SK-N-SH (cell line): ENCODE measurements around the gene TUT4. TPM values are rescaled to one million over a fixed set of nuclear protein-coding genes. Genes with fewer than 3 reads are reported as not detected.

Experiments used
- CTCF ChIA-PET: fragments of 300-600, 350-600 bp; formaldehyde crosslinking; extraction: SDS; loops from one replicate; lab custom pipeline; 2021; lab: Yijun Ruan, JAX
- POLR2A ChIA-PET: fragments of 350-600 bp; sonication (Branson Sonifier 250); formaldehyde crosslinking; extraction: SDS; loops from one replicate; lab custom pipeline; 2020; ENCODE audit warnings: antibody characterized with exemption, inconsistent platforms; lab: Yijun Ruan, JAX
- DNase-seq: peaks from one replicate; pipeline ENCODE4 v3.0.0; 2012
- H2AFZ ChIP-seq: fragments of 200-600 bp; sonication (generic); 2 replicates; pipeline ENCODE4 v1.8.1; 2016; ENCODE audit warnings: antibody characterized with exemption, mild to moderate bottlenecking, low read depth
- H3F3A ChIP-seq: fragments of 200-600 bp; sonication (generic); replicated peaks from 2 replicates; pipeline ENCODE3; 2016; ENCODE audit warnings: antibody characterized with exemption, mild to moderate bottlenecking; ENCODE audit not compliant: insufficient read depth
- H3K27ac ChIP-seq, 2 experiments: fragments of 200-500 bp in 1 of 2; fragments of 200-600 bp in 1 of 2; sonication (Bioruptor generic) in 1 of 2; sonication (generic), shearing (Covaris generic) in 1 of 2; 2 replicates each; pipeline versions ENCODE4 v1.5.1 to v1.6.1; 2014 to 2016; ENCODE audit warnings: low read depth in 2 of 2, inconsistent platforms in 1 of 2, low read length in 1 of 2, mild to moderate bottlenecking in 1 of 2, mixed read lengths in 1 of 2
- H3K27me3 ChIP-seq: fragments of 200-600 bp; sonication (generic), shearing (Covaris generic); 2 replicates; pipeline ENCODE4 v1.6.1; 2016; ENCODE audit warnings: mixed run types; ENCODE audit not compliant: insufficient read depth
- H3K36me3 ChIP-seq, 2 experiments: fragments of 200-500 bp in 1 of 2; fragments of 200-600 bp in 1 of 2; sonication (Bioruptor generic) in 1 of 2; sonication (generic) in 1 of 2; replicated peaks in 1 of 2; 2 replicates each; pipeline versions ENCODE3 to v1.5.1; 2014 to 2016; ENCODE audit warnings: low read length in 1 of 2, mild to moderate bottlenecking in 1 of 2; ENCODE audit not compliant: insufficient read depth in 2 of 2, control insufficient read depth in 1 of 2
- H3K4me1 ChIP-seq, 2 experiments: fragments of 200-500 bp in 1 of 2; fragments of 200-600 bp in 1 of 2; sonication (Bioruptor generic) in 1 of 2; sonication (generic), shearing (Covaris generic) in 1 of 2; 2 replicates each; pipeline versions ENCODE4 v1.5.1 to v1.6.1; 2014 to 2016; ENCODE audit warnings: low read depth in 1 of 2, low read length in 1 of 2, mixed run types in 1 of 2; ENCODE audit not compliant: insufficient read depth in 2 of 2, control insufficient read depth in 1 of 2
- H3K4me2 ChIP-seq: fragments of 200-600 bp; sonication (generic), shearing (Covaris generic); 2 replicates; pipeline ENCODE4 v1.6.1; 2017; ENCODE audit warnings: mixed run types
- H3K4me3 ChIP-seq, 2 experiments: fragments of 200-500 bp in 1 of 2; fragments of 200-600 bp in 1 of 2; sonication (Bioruptor generic) in 1 of 2; sonication (generic), shearing (Covaris generic) in 1 of 2; 2 replicates each; pipeline versions ENCODE4 v1.5.1 to v1.8.1; 2014 to 2016; ENCODE audit warnings: low read depth in 2 of 2, inconsistent platforms in 1 of 2, low read length in 1 of 2, mild to moderate bottlenecking in 1 of 2, mixed read lengths in 1 of 2, moderate library complexity in 1 of 2
- H3K79me2 ChIP-seq: fragments of 200-600 bp; sonication (generic); 2 replicates; pipeline ENCODE4 v1.8.1; 2017; ENCODE audit warnings: mild to moderate bottlenecking; ENCODE audit not compliant: insufficient read depth
- H3K9ac ChIP-seq: fragments of 200-600 bp; sonication (generic); 2 replicates; pipeline ENCODE4 v1.6.1; 2017; ENCODE audit warnings: mixed run types
- H3K9me2 ChIP-seq: fragments of 200-600 bp; sonication (generic); 2 replicates; pipeline ENCODE4 v1.6.1; 2017; ENCODE audit warnings: mixed run types
- H3K9me3 ChIP-seq: fragments of 200-600 bp; sonication (generic); 2 replicates; pipeline ENCODE4 v1.6.1; 2017; ENCODE audit warnings: mixed run types, mild to moderate bottlenecking, moderate library complexity
- H4K20me1 ChIP-seq: fragments of 200-600 bp; sonication (generic); 2 replicates; pipeline ENCODE4 v1.6.1; 2017; ENCODE audit warnings: mild to moderate bottlenecking, mixed run types; ENCODE audit not compliant: insufficient read depth
- EZH2phosphoT487 ChIP-seq: fragments of 200-600 bp; sonication (generic); IDR thresholded peaks from 2 replicates; pipeline ENCODE4 v1.6.1; 2017; ENCODE audit warnings: low read depth, mixed run types, mild to moderate bottlenecking, antibody characterized with exemption, moderate library complexity, borderline replicate concordance
- FOSL2 ChIP-seq: IDR thresholded peaks from 2 replicates; pipeline ENCODE4 v1.4.0; 2012; ENCODE audit warnings: low read depth, mild to moderate bottlenecking, moderate library complexity, borderline replicate concordance
- FOXJ3 ChIP-seq: sonication (generic); formaldehyde crosslinking; IDR thresholded peaks from 2 replicates; pipeline ENCODE4 v1.5.1; 2020; ENCODE audit warnings: mild to moderate bottlenecking, missing genetic modification reagents
- FOXM1 ChIP-seq: IDR thresholded peaks from 2 replicates; pipeline ENCODE4 v1.4.0; 2012; ENCODE audit warnings: low read depth, mild to moderate bottlenecking
- GATA2 ChIP-seq: sonication (generic); formaldehyde crosslinking; IDR thresholded peaks from 2 replicates; pipeline ENCODE4 v1.5.0; 2020; ENCODE audit warnings: mild to moderate bottlenecking, missing genetic modification reagents
- JUND ChIP-seq: IDR thresholded peaks from 2 replicates; pipeline ENCODE4 v1.4.0; 2012
- MAX ChIP-seq: IDR thresholded peaks from 2 replicates; pipeline ENCODE4 v1.4.0; 2012; ENCODE audit warnings: low read depth
- NRF1 ChIP-seq: IDR thresholded peaks from 2 replicates; pipeline ENCODE4 v1.6.1; 2012; ENCODE audit warnings: low read depth, mild to moderate bottlenecking, low read length
- PBX3 ChIP-seq: IDR thresholded peaks from 2 replicates; pipeline ENCODE4; 2012
- POLR2AphosphoS5 ChIP-seq: IDR thresholded peaks from 2 replicates; pipeline ENCODE4 v1.6.1; 2012; ENCODE audit warnings: low read depth, low read length
- RAD21 ChIP-seq: IDR thresholded peaks from 2 replicates; pipeline ENCODE4 v1.6.1; 2012; ENCODE audit warnings: mild to moderate bottlenecking, low read length
- RCOR1 ChIP-seq: fragments of 150-350 bp; IDR thresholded peaks from 2 replicates; pipeline ENCODE4 v1.6.1; 2017; ENCODE audit warnings: antibody characterized with exemption, low read length
- RFX5 ChIP-seq: IDR thresholded peaks from 2 replicates; pipeline ENCODE4 v1.6.1; 2012; ENCODE audit warnings: mild to moderate bottlenecking, improper control_type of control experiment, low read length
- RXRA ChIP-seq: IDR thresholded peaks from 2 replicates; pipeline ENCODE4 v1.4.0; 2012; ENCODE audit warnings: low read depth, mild to moderate bottlenecking, borderline replicate concordance
- SMC3 ChIP-seq: IDR thresholded peaks from 2 replicates; pipeline ENCODE4 v1.6.1; 2012; ENCODE audit warnings: low read depth, low read length, improper control_type of control experiment
- TAF1 ChIP-seq: IDR thresholded peaks from 2 replicates; pipeline ENCODE4 v1.6.1; 2012; ENCODE audit warnings: low read depth, mild to moderate bottlenecking, low read length, moderate library complexity, borderline replicate concordance
- TCF12 ChIP-seq: IDR thresholded peaks from 2 replicates; pipeline ENCODE4 v1.4.0; 2012
- TEAD4 ChIP-seq: IDR thresholded peaks from 2 replicates; pipeline ENCODE4 v1.4.0; 2012; ENCODE audit warnings: mild to moderate bottlenecking, borderline replicate concordance; ENCODE audit not compliant: insufficient read depth
- USF2 ChIP-seq: fragments of 150-350 bp; IDR thresholded peaks from 2 replicates; pipeline ENCODE4 v1.6.1; 2017; ENCODE audit warnings: antibody characterized with exemption, low read length, low read depth, borderline replicate concordance
- WGBS: methylation state at CpG from one replicate; pipeline ENCODE4 v1.1.6; 2017; ENCODE audit warnings: low lambda C conversion rate; 5-methylcytosine and 5-hydroxymethylcytosine counted together
- polyA plus RNA-seq, 3 experiments: library from polyadenylated mRNA; depleted of rRNA; stranded (reverse); fragments of >200 nt; gene quantifications; 2 replicates each; pipeline ENCODE4 v1.2.3, GENCODE V29; 2012
- TF ChIP-seq, protein P1 (sequence below): IDR thresholded peaks from 2 replicates; pipeline ENCODE4 v1.6.1; 2012; ENCODE audit warnings: mild to moderate bottlenecking, low read depth, low read length, moderate library complexity

The TUT4 gene
- polyA plus RNA-seq, 1 of the 3 experiments (the other 2 are of a cell fraction) = 28.3 TPM

GRCh38 chr1:52435211-52435610 is 117.7 kb downstream of the TUT4 start:
- no peak for TF ChIP-seq GATA2
- no peak for TF ChIP-seq RAD21
- TF ChIP-seq JUND = no peak
- no peak for TF ChIP-seq NRF1
- TF ChIP-seq MAX = no peak
- no peak for TF ChIP-seq FOXM1
- no peak for TF ChIP-seq RXRA
- TF ChIP-seq SMC3 = no peak
- TF ChIP-seq TAF1 = no peak
- TF ChIP-seq RFX5 = no peak
- no peak for TF ChIP-seq USF2
- no peak for TF ChIP-seq POLR2AphosphoS5
- no peak for TF ChIP-seq EZH2phosphoT487
- TF ChIP-seq, protein P1, sequence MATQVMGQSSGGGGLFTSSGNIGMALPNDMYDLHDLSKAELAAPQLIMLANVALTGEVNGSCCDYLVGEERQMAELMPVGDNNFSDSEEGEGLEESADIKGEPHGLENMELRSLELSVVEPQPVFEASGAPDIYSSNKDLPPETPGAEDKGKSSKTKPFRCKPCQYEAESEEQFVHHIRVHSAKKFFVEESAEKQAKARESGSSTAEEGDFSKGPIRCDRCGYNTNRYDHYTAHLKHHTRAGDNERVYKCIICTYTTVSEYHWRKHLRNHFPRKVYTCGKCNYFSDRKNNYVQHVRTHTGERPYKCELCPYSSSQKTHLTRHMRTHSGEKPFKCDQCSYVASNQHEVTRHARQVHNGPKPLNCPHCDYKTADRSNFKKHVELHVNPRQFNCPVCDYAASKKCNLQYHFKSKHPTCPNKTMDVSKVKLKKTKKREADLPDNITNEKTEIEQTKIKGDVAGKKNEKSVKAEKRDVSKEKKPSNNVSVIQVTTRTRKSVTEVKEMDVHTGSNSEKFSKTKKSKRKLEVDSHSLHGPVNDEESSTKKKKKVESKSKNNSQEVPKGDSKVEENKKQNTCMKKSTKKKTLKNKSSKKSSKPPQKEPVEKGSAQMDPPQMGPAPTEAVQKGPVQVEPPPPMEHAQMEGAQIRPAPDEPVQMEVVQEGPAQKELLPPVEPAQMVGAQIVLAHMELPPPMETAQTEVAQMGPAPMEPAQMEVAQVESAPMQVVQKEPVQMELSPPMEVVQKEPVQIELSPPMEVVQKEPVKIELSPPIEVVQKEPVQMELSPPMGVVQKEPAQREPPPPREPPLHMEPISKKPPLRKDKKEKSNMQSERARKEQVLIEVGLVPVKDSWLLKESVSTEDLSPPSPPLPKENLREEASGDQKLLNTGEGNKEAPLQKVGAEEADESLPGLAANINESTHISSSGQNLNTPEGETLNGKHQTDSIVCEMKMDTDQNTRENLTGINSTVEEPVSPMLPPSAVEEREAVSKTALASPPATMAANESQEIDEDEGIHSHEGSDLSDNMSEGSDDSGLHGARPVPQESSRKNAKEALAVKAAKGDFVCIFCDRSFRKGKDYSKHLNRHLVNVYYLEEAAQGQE = no peak
- TF ChIP-seq RCOR1 = no peak
- TF ChIP-seq FOSL2 = no peak
- no peak for TF ChIP-seq FOXJ3 (CRISPR knock-in tag)
- TF ChIP-seq TEAD4 = no peak
- TF ChIP-seq TCF12 = no peak
- TF ChIP-seq PBX3 = no peak
- Histone ChIP-seq H3K4me2 (no peak overlapping the region), H2AFZ (no peak overlapping the region), H3K27ac (no peak overlapping the region), H3K4me3 (no peak overlapping the region), H3K79me2 (no peaks in the 10 kb centered on the region), H3K9me3 (no peaks in the 10 kb centered on the region), H3K27me3 (no peaks in the 10 kb centered on the region), H3K4me1 (no peaks in the 10 kb centered on the region), H3K9me2 (no peaks in the 10 kb centered on the region), H3K36me3 (peaks cover 43 to 57% of the 10 kb centered on the region in 2 experiments), H3K9ac (no peak overlapping the region), H3F3A (no peaks in the 10 kb centered on the region), H4K20me1 (no peaks in the 10 kb centered on the region)
- no peak for DNase-seq
- CTCF ChIA-PET = interaction anchor here (1.2 kb wide), 1 partner anchor 251 kb away, joined by 3 read pairs; no protein-coding TSS in a partner anchor
- POLR2A ChIA-PET = no interaction called here
- WGBS = 100% methylated on average over 1 of the region's 1 CpG
